ENCODE data around the gene TNS3.

Gene TNS3

DNA sequence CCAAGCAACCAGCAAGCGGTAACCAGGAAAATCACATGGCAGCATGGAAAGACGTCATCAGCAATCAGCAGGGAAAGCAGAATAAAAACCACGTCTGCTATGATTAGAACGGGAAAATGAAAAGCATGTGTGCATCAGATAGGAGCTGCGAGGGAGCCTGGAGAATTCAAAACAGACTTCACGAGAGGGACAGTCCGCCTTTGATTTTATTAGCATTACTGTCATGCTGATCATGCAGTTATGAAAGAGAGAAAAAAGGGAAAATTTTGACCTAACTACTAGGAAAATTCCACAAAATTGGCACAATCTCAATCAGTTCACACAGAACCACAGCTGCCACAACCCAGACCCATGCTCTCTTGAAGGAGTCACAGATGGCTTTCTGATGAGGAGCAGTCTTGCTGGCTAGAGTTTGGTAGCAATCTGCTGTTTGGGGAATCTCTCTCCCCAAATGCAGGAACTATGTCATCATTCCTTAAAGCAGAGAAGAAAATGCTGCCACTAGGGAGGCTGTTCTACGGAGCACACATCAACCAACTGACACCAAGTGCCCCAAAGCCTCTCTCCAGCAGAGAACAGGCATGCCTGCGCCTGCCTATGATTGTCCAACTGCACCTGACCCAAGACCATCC, 295.9 kb downstream of the TNS3 start:
- no peak for DNase-seq (ENCODE audit: extremely low spot score, insufficient read length, low read depth)
- no peak for FAIRE-seq

DNA sequence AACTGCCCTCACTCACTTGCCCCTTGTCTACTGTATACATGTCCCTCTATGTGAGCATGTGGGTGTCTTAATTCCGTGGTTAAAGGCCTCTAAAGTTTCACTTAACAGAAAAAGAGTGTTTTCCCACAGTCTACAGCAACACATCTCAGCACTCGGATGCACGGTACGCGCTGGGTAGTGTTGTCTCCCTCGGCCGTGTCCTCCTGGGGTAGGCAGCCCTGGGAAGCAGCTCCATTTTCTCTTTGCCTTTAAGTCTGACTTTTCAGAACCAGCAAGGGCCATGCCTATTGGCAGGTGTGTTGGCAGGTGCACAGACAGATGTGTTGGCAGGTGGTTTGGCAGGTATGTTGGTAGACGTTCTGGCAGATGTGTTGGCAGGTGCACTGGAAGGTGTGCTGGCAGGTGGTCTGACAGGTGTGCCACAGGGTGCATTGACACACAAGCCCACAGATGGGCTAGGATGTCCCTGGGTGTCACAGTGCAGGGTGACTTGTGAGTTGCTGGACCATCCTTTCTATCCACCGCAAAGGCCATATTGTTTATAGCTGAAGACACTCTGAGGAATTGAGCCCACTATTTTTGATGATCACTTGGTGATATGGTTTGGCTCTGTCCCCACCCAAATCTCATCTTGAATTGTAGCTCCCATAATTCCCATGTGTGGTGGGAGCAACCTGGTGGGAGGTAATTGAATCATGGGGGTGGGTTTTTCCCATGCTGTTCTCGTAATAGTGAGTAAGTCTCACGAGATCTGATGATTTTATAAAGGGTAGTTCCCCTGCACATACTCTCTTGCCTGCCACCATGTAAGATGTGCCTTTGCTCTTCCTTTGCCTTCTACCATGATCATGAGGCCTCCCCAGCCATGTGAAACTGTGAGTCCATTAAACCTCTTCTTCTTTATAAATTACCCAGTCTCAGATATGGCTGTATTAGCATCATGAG, 296.9 kb downstream of the TNS3 start:
- FAIRE-seq = no peak
- DNase-seq (ENCODE audit: extremely low spot score, insufficient read length, low read depth) = no peak

DNA sequence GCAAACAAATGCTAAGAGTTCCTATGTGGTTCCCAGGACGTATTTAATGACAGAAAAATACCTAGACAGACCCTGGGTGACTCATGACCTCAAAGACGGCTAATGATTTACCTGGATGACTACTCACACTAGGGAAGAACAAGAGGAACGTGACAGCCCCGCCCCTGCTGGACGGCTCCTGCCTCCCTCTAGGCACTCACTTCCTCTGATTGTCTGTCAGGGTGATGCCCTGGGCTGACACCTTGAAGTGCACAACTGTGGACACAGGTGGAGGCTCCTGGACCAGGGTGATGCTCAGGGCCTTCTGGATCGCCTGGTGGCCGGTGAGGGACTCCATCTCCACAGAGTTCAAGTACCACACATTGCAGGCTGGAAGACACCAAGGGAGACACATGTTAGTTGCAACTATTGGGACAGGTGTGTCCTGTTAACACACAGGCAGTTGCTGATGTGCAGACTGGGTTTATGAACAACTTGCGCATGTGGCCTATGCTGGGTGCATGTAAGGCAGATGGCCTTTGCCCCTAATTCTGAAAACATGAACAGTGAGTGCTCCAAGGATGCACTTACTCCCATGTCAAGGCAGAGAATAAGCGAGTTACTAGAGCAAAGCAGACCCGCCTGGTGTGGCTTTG, 298.3 kb downstream of the TNS3 start:
- FAIRE-seq (no peak), DNase-seq (ENCODE audit: extremely low spot score, insufficient read length, low read depth) (no peak)

DNA sequence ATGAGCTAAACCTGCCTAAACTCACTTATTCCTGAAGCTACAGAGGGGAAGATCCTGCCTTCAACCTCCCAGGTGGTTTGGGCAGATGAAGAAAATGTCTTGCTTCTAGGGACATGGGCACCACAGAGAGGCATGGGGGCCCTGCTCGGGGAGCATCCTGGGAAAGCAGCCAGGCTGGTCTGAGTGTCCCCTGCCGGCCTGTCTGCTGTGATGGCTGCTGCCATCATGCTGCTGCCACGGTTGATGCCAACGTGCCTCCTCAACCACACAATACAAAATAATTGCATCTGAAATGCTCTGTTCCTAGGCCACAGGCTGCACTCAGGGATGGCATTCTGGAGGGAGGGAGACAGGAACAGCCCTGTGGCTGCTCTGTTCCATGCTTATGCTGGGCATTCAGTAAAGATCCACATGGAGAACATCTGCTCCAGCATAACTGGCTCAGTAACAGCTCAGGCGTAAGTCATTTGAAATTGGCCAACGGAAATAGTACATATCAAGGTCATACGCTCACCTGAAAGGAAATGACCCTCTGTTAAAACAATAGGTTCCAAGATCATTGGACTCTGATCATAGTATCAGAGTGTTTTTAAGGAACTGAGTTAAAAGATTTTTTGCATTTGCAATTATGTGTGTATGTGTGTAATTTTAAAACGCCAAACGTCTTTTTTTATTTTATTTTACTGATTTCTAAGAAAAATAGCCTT, 299.0 kb downstream of the TNS3 start:
- FAIRE-seq = no peak
- DNase-seq (ENCODE audit: extremely low spot score, insufficient read length, low read depth) = no peak

DNA sequence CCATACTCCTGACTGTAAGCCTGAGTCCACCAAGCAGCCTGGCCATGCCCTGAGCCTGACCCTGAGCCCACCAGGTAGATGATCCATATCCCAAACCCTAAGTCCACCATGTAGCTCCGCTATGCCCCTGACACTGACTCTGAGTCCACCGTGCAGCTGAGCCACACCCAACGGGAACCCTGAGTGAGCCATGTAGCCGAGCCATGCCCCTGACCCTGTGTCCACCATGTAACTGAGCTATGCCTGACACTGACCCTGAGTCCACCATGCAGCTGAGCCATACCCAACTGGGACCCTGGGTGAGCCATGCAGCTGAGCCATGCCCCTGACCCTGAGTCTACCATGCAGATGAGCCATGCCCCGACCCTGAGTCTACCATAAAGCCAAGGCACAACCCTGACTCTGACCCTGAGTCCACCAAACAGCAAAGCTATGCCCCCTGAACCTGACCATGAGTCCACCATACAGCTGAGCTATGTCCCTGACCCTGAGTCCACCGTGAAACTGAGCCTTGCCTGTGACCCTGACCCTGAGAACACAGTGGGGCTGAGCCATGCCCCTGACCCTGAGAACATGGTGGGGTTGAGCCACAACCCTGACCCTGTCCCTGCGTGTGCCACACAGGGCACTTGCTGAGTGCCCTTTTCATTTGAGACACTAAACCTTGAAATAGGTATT, 299.8 kb downstream of the TNS3 start:
- no peak for DNase-seq (ENCODE audit: extremely low spot score, insufficient read length, low read depth)

DNA sequence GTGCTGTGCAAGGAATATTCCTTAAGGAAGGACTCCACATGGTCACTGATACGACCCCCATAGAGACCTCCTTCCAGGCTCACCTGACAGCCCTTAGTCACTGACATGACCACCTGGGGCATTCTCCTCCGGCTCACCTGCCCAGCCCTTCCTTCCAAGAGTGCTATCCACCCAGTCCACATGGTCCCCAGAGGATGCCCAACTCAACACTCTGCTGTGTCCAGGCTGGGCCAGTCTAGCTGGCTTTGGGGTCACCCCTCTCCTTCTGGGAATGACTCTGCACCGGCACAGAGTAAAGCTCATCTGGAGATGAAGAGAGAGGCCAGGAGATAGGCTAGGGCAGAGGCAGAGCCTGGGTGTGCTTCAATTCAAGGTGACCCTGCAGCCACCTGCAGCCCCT, 300.8 kb downstream of the TNS3 start:
- DNase-seq (ENCODE audit: extremely low spot score, insufficient read length, low read depth) (no peak), FAIRE-seq (no peak)

More for the DNA sequence above, 299.8 kb downstream of the TNS3 start:
- FAIRE-seq = no peak

DNA sequence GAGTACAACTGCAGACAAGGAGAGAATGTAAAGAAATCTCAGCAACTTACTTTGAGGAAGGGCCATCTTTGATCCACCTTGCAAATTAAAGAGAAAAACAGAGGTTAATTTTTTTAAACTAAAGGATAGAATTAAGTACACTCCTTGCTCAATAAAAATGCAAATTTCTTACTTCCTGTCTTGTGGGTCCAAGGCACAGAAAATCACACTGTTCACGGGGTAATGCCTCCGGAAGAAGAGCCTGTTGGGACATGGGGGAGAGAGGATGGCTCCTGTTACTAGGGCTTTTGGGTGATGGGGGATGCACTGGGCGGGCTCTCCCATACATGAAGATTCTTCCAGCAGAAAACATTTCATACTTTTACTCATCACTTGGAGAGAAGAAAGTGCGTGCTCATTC, 301.8 kb downstream of the TNS3 start:
- FAIRE-seq = no peak
- no peak for DNase-seq (ENCODE audit: extremely low spot score, insufficient read length, low read depth)

DNA sequence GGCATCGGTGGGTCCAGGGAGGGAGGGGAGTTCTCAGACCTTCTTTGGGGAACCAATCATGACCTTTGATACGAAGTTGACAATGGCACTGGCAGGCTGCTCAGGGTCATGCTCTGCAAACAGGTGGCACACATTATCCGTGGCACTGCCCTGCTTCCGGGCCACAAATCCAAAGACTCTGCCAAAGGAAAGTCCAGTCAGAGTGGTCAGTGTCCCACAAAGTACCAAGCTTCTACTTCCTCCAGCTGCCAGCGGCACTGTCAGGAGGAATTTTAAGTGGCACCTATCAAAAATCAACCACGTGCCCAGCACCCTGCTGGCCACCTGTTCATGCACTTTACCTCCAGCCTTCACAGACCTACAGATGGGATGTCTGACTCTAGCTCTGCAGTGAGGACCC, 303.9 kb downstream of the TNS3 start:
- DNase-seq (ENCODE audit: extremely low spot score, insufficient read length, low read depth) = no peak

DNA sequence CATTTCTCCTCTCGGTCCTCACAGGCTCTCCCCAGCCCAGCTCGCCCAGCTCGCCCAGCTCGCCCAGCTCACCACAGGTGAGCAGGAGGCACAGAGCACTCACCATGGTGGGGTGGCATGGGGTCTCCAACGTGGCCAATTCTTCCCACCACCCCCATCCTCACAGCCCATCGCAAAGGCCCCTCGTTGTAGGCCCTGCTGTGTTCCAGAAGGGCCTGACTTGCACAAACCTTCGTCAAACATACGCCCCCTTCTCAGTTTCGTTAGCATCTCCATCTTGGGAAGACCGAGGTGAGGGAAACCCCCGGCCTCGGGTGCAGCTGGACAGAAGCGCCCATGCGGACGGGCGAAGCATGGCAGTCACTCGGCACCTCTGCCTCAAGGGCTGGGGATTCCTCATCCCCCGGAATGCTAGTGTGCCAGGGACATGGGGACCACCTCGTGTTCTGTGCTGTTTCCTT, 304.6 kb downstream of the TNS3 start:
- no peak for FAIRE-seq
- DNase-seq (ENCODE audit: extremely low spot score, insufficient read length, low read depth) = no peak

More for the DNA sequence above, 303.9 kb downstream of the TNS3 start:
- FAIRE-seq = no peak

DNA sequence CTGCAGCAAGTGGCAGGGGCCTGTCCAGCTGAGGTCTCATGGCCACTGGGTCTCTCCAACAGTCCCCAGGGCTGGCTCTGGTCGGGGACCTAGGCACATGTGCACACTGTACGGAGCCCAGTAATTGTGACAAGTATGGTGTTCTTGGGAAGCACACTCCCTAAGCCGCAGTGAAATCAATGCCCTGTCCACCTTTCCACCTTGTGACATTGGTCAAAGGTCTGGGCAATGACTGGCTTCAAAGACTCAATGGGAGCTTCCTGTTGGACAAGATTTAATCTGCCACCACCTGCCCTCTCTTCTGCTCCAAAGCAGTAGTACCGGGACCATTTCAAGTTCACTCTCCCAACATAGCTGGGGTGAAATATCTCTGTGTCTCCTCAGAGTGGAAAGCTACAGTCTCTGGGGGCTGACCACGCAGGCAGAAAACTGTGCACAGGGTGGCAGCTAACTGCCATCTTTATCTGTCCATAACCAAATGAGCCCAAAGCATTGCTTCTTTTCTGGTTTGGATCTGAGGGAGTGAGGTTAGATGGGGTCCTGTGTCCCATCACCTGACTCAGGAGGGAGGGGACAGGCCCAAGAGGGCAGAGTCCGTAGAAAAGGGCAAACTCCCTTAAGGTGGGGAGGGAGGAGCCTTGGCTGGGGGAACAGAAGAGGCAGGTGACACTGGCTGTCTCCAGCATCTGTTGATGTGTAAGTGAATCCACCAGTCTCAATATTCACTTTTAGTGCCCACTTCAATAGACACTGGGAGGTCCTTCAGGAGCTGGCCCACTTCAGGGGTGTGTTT, 307.7 kb downstream of the TNS3 start:
- no peak for FAIRE-seq
- DNase-seq (ENCODE audit: extremely low spot score, insufficient read length, low read depth) = no peak

DNA sequence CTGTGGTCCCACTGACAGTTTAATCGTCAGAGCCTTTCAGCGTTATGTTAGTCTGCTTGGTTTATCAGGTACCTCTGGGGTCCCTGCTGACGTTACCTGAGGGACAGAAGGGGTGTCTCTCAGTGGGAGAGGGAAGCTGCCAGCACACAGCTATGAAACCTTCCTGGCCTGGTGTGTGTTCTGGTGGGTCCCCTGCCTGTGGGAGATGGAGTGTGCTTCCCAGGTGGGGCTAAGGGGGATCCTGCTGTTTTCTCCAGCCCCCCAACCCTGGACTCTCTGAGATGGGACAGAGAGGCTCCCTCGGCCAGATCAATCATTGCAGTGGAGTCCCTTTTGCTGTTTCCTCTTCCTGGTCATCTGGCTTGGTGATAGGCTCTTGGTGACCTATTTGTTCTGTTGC, 308.8 kb downstream of the TNS3 start:
- DNase-seq (ENCODE audit: extremely low spot score, insufficient read length, low read depth) (no peak), FAIRE-seq (no peak)

DNA sequence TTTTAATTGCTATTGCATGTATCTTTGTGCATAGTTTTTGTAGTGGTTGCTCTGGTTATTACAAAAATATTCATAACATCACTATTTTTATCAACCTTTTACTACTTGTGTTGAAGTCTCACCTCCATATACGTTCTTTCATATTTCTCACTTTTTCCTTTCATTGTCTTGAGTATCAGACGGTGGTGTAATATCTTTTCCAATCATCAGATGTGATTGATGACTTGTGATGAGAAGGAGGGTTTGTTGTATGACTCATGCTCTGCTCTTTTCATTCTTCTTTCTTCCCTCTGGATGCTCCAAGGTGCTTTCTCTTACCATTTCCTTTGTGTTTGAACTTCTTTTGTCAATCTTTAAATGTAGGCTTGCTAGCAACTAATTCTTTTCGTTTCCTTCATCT, 310.2 kb downstream of the TNS3 start:
- FAIRE-seq (no peak), DNase-seq (ENCODE audit: extremely low spot score, insufficient read length, low read depth) (no peak)

DNA sequence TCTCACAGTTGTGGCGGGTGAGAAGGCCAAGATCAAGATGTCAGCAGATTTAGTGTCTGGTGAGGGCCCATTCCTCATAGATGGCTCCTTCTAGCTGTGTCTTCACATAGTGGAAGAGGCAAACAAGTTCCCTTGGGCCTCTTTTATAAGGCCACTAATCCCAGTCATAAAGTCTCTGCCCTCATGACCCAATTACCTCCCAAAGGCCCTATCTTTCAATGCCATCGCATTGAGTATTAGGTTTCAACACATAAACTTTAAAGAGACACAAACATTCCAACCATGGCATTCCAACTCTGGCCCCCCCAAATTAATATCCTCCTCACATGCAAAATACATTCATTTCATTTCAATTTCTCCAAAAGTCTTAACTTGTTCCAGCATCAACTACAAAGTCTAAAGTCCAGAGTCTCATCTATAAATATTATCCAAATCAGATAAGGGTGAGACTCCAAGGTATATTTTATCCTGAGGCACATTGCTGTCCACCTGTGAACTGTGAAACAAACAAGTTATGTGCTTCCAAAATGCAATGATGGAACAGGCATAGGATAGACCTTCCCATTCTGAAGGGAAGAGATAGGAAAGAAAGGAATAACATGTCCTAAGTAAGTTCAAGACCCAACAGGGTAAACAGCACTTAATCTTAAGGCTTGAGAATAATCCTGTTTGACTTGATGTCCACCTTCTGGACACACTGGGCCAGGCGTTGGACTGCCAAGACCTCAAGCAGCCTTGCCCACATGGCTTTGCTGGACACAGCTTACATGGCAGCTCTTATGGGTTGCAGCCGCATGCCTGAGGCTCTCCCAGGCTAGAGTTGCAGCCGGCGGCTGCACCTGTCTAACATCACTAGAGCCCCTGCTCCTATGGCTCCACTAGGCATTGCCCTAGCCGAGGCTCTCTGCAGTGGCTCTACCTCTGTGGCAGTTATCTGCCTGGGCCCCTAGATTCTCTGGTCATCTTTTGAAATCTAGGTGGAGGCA, 312.8 kb downstream of the TNS3 start:
- no peak for FAIRE-seq
- no peak for DNase-seq (ENCODE audit: extremely low spot score, insufficient read length, low read depth)

DNA sequence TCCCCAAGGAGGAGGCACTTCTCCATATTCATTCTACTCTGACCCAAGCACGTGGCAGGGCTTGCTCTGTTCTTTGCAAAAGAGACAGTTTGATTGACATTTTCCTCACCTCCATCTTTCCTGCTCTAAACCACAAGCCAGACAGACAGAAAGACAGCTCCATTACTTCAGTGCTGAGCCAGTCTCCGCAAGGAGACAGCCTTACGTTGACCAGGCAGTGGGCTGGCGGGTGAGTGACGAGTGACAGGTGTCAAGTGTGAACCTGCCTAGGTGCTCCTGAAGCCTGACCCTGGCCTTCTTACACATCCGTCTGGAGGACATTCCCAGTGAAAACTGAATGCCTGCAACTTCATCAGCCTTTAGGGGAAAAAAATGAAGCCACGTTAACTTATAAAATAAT, 314.6 kb downstream of the TNS3 start:
- FAIRE-seq (no peak), DNase-seq (ENCODE audit: extremely low spot score, insufficient read length, low read depth) (no peak)

DNA sequence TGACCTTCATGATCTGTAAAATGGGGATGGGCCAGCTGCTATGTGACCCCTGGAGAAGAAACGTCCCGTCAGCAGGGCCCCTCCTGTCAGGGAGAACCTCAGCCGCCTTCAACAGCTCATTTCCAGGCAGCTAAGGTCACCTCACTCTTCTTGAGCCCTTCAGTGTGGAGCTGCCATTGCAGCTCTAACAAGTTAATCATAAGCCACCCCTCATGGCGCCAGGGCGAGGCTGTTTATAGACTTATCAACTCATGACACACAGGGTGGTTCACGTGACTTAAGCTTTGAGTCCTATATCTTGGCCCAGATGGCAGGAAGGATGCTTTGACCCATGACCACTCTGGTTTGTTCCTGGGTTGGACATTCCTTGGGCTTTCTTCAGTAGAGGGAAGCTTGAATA, 315.1 kb downstream of the TNS3 start:
- DNase-seq (ENCODE audit: extremely low spot score, insufficient read length, low read depth) (no peak), FAIRE-seq (no peak)

DNA sequence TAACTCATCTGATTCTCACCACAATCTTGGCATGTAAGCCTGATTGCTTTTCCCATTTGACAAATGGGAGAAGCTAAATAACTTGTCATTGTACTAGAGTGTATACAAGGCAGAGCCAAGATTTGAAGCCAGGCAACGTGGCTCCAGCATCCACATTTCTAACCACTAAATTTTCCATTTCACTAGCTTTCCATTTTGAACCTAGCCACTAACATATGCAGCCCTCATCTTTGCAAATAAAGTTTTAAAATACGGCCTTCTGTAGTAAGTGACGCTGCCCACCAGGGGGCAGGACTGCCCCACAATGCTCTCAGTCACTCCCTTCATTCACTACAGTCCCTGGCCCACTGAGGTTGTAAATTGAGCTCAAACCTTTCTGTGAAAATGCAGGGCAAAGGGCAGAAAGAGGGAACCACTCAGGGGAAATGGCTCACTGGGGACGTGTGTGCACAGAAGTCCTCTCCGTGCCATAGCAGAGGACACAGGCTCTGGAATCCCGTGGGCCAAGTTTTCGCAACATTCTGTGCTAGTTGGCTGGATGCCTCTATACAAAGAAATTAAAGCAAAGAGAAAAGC, 315.7 kb downstream of the TNS3 start:
- DNase-seq (ENCODE audit: extremely low spot score, insufficient read length, low read depth) (peak; percentile 37), FAIRE-seq (peak; percentile 81)

DNA sequence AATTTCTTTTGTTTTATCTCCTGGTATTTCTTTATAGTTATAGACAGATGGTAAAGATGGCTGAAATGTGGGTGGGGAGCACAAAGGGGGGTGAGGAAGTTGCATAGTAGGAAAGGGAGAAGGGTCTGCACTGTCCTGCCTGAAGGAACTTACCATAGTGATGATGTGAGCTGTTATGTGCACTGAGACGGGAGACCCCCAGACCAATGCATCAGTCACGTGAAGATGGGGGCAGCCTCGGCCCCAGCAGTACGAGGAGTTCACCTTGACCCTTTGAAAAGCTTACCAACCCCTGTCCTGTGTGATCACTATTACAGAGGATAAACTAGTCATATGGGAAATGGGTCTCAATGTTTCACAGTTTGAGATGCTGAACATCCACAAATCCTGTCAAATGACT, 316.3 kb downstream of the TNS3 start:
- DNase-seq (ENCODE audit: extremely low spot score, insufficient read length, low read depth) (no peak), FAIRE-seq (no peak)

Data from GM18507 (cell line).